B cell (primary cell): ENCODE results near the gene NRL. TPM values are rescaled to one million over a fixed set of nuclear protein-coding genes. Genes with fewer than 3 reads are reported as not detected.

Experiments used
- ATAC-seq: fragments of 200-7000 bp; cut with Tn5 transposase; one replicate; pipeline ENCODE4 v1.10.0; 2021; ENCODE audit warnings: low read depth, mild to moderate bottlenecking, moderate number of reproducible peaks, moderate library complexity
- CTCF ChIA-PET: fragments of 350-600 bp; sonication (Branson Sonifier 250); formaldehyde crosslinking; loops from one replicate; lab custom pipeline; 2021; ENCODE audit warnings: antibody characterized with exemption, inconsistent platforms; lab: Charles Lee
- POLR2A ChIA-PET: fragments of 350-600 bp; sonication (Branson Sonifier 250); formaldehyde crosslinking; loops from one replicate; lab custom pipeline; 2021; ENCODE audit warnings: antibody characterized with exemption; lab: Charles Lee
- DNase-seq: peaks from one replicate; pipeline ENCODE4 v3.0.0; 2013
- H2AFZ ChIP-seq: 2 replicates; pipeline ENCODE4 v1.6.1; 2012; ENCODE audit warnings: mild to moderate bottlenecking, low read depth, low read length; ENCODE audit not compliant: insufficient read depth, poor library complexity, severe bottlenecking
- H3K27ac ChIP-seq, 2 donors: 1 replicate in 1 of 2; 2 replicates in 1 of 2; pipeline ENCODE4 v1.5.1; 2012 to 2013; ENCODE audit warnings: low read length in 2 of 2, mild to moderate bottlenecking in 2 of 2, moderate library complexity in 1 of 2
- H3K27me3 ChIP-seq, 4 experiments: fragments of 200-600 bp in 1 of 4; sonication (generic) in 1 of 4; replicated peaks in 1 of 4; 1 replicate in 2 of 4; 2 replicates in 2 of 4; pipeline versions ENCODE4 v1.6.1 to v1.7.0; 2013 to 2016; ENCODE audit warnings: low read length in 3 of 4, mild to moderate bottlenecking in 2 of 4, mixed read lengths in 1 of 4, moderate library complexity in 1 of 4; ENCODE audit not compliant: insufficient read depth in 4 of 4, control insufficient read depth in 3 of 4; ENCODE audit errors: control extremely low read depth in 1 of 4
- H3K36me3 ChIP-seq, 2 experiments: replicated peaks in 1 of 2; 1 replicate in 1 of 2; 2 replicates in 1 of 2; pipeline versions ENCODE4 v1.6.1 to v1.7.1; 2013; ENCODE audit warnings: low read length in 1 of 2; ENCODE audit not compliant: insufficient read depth in 2 of 2, control insufficient read depth in 1 of 2; ENCODE audit errors: control extremely low read depth in 1 of 2, extremely low read depth in 1 of 2
- H3K4me1 ChIP-seq, 2 donors: fragments of 200-600 bp in 1 of 2; sonication (generic) in 1 of 2; 1 replicate in 1 of 2; 2 replicates in 1 of 2; pipeline versions ENCODE4 v1.5.1 to v1.6.1; 2013 to 2017; ENCODE audit warnings: low read length in 2 of 2; ENCODE audit not compliant: control insufficient read depth in 2 of 2, insufficient read depth in 2 of 2
- H3K4me2 ChIP-seq: replicated peaks from 2 replicates; pipeline ENCODE3; 2012; ENCODE audit warnings: mild to moderate bottlenecking, low read depth, low read length; ENCODE audit not compliant: poor library complexity, severe bottlenecking
- H3K4me3 ChIP-seq, 5 experiments: fragments of 200-600 bp in 1 of 5; sonication (generic) in 1 of 5; 1 replicate in 3 of 5; 2 replicates in 2 of 5; pipeline versions ENCODE4 v1.5.1 to v1.7.0; 2011 to 2016; ENCODE audit warnings: low read length in 4 of 5, mild to moderate bottlenecking in 4 of 5, low read depth in 2 of 5, control low read depth in 1 of 5, moderate library complexity in 1 of 5; ENCODE audit not compliant: insufficient read depth in 1 of 5; ENCODE audit errors: control extremely low read depth in 1 of 5, extremely low read depth in 1 of 5
- H3K79me2 ChIP-seq: fragments of 200-600 bp; sonication (generic); one replicate; pipeline ENCODE4 v1.6.0; 2016; ENCODE audit warnings: low read length; ENCODE audit not compliant: control insufficient read depth, insufficient read depth
- H3K9ac ChIP-seq: fragments of 200-600 bp; sonication (generic); 2 replicates; pipeline ENCODE4 v1.6.1; 2017; ENCODE audit warnings: mild to moderate bottlenecking, low read length, moderate library complexity
- H3K9me3 ChIP-seq, 3 donors: one replicate each; pipeline versions ENCODE4 v1.6.1 to v1.7.1; 2013; ENCODE audit warnings: low read length in 2 of 3; ENCODE audit not compliant: control insufficient read depth in 2 of 3, insufficient read depth in 1 of 3; ENCODE audit errors: control extremely low read depth in 1 of 3
- H4K20me1 ChIP-seq: 2 replicates; pipeline ENCODE4 v1.6.0; 2012; ENCODE audit warnings: mild to moderate bottlenecking, low read length; ENCODE audit not compliant: insufficient read depth, control insufficient read depth, poor library complexity, severe bottlenecking
- H3K27ac Mint-ChIP-seq: one replicate; pipeline ENCODE4 v1.8.0; 2021; ENCODE audit warnings: mixed read lengths
- H3K27me3 Mint-ChIP-seq: one replicate; pipeline ENCODE4 v1.8.0; 2021; ENCODE audit warnings: mixed read lengths
- H3K4me1 Mint-ChIP-seq: one replicate; pipeline ENCODE4 v1.8.0; 2021; ENCODE audit warnings: mixed read lengths
- H3K4me3 Mint-ChIP-seq: one replicate; pipeline ENCODE4 v1.8.0; 2021; ENCODE audit warnings: mixed read lengths
- H3K9me3 Mint-ChIP-seq: one replicate; pipeline ENCODE4 v1.8.0; 2022; ENCODE audit warnings: mixed read lengths; ENCODE audit not compliant: insufficient read depth
- EZH2 ChIP-seq: IDR thresholded peaks from 2 replicates; pipeline ENCODE4 v1.6.1; 2012; ENCODE audit warnings: borderline replicate concordance, low read depth, mild to moderate bottlenecking, moderate library complexity, low read length; ENCODE audit not compliant: insufficient read depth, poor library complexity, severe bottlenecking
- WGBS: methylation state at CpG from one replicate; pipeline ENCODE4 v1.1.5; 2013; ENCODE audit warnings: missing lambda C conversion rate; ENCODE audit not compliant: insufficient coverage; 5-methylcytosine and 5-hydroxymethylcytosine counted together
- intact Hi-C: fragments of 100-400 bp; cut with micrococcal nuclease; formaldehyde crosslinking; loops from one replicate; pipeline ENCODE4 v1.10.0; 2022
- polyA plus RNA-seq: library from polyadenylated mRNA; depleted of rRNA; stranded (reverse); fragments of >200 nt; gene quantifications from 2 replicates; pipeline ENCODE4 v1.2.3, GENCODE V29; 2012
- total RNA-seq, 2 donors: library from RNA; stranded (reverse); fragments of 120-200 nt in 1 of 2; gene quantifications; 1 replicate in 1 of 2; 2 replicates in 1 of 2; pipeline versions ENCODE4 v1.2.3 to v1.2.4, GENCODE V29; 2013 to 2022
- TF ChIP-seq, protein P1 (sequence below): fragments of 200-600 bp; IDR thresholded peaks from one replicate; pipeline ENCODE4 v1.8.0; 2022; ENCODE audit warnings: antibody characterized with exemption, mild to moderate bottlenecking

Gene NRL
- total and polyA plus RNA-seq, 2 donors (not counting 1 experiment from before 2014, with no cell fraction given), result 7.0 to 8.8 TPM

DNA sequence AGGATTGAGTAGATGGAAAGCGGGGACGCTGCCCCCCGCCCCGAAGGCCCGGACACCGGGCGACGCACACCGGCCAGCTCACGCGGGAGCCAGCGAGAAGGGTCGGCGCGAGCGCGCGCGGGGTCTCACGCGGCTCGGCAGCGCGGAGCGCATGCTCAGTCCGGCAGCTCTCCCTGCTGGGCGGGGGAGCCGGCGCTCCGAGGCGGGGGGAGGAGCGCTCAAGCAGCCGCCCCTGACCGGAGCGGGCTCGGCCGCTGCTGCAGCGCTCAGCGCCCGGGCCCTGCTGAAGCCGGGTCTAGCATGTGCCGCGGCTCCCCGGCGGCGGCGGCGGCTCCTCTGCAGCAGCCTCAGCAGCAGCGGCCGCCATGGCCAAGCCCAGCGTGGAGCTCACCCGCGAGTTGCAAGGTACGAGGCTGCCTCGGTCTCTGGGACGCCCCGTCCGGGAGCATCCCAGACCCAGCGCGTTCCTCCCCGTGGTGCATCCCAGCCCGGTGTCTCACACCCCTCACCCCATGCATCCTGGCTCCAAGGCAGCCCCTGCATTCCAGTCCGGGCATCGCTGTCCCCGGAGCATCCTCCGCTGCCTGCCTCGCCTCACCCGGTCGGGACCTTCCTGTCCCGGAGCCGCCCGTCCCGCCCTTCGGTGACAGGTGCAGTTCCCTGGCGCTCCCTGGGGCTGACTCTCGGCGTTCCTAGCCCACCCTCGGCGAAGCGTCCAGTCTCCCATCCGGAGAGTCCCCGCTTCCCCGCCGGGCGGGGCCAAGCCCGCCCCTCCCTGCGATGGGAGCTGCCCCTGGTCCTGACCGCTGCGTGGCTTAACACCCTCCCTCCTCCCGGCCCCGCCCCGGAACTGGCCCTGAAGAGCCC, 62.7 kb downstream of the NRL start, which contains the start of gene CARMIL3:
Gene CARMIL3 (plus strand): TSS at position 221 of the 867 bp plus-strand sequence. CDS start 145 bp downstream, at position 366.
- H3K36me3 ChIP-seq, result no peaks in the 10 kb centered on the region
- H3K27me3 ChIP-seq, result peaks cover 0 to 31% (median 8%) of the 10 kb centered on the region in 4 experiments
- peaks cover 0 to 3% (median 0%) of the 10 kb centered on the region in 3 donors for H3K9me3 ChIP-seq
- peaks cover 19 to 29% of the 10 kb centered on the region in 2 donors for H3K4me1 ChIP-seq
- H4K20me1 ChIP-seq, result no peaks in the 10 kb centered on the region
- peaks cover 7% of the 10 kb centered on the region for H3K27me3 Mint-ChIP-seq
- WGBS, result under 1% methylated on average over 87 of the region's 92 CpGs
- peak within 1 kb of the TSS; percentile 34 to 57 for H3K27ac ChIP-seq
- POLR2A ChIA-PET, result interaction anchor here (0.8 to 1.6 kb wide), 3 partner anchors 27 to 31 kb away, joined by 3 to 9 read pairs (median 3); no protein-coding TSS in a partner anchor
- intact Hi-C loops, result loop anchor here (1.0 to 5.0 kb wide), 2 partner anchors 29 to 465 kb away; no protein-coding TSS in a partner anchor
- peaks cover 41% of the 10 kb centered on the region for H3K4me1 Mint-ChIP-seq
- H3K9ac ChIP-seq, result peak within 1 kb of the TSS; percentile 78
- peak within 1 kb of the TSS; percentile 22 to 81 (median 63) for H3K4me3 ChIP-seq
- peak within 1 kb of the TSS; percentile 83 for H3K4me3 Mint-ChIP-seq
- DNase-seq (peak; percentile 79), ATAC-seq (peak; percentile 87)
- TF ChIP-seq EZH2, result no peak
- TF ChIP-seq, protein P1, sequence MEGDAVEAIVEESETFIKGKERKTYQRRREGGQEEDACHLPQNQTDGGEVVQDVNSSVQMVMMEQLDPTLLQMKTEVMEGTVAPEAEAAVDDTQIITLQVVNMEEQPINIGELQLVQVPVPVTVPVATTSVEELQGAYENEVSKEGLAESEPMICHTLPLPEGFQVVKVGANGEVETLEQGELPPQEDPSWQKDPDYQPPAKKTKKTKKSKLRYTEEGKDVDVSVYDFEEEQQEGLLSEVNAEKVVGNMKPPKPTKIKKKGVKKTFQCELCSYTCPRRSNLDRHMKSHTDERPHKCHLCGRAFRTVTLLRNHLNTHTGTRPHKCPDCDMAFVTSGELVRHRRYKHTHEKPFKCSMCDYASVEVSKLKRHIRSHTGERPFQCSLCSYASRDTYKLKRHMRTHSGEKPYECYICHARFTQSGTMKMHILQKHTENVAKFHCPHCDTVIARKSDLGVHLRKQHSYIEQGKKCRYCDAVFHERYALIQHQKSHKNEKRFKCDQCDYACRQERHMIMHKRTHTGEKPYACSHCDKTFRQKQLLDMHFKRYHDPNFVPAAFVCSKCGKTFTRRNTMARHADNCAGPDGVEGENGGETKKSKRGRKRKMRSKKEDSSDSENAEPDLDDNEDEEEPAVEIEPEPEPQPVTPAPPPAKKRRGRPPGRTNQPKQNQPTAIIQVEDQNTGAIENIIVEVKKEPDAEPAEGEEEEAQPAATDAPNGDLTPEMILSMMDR, result no peak
- peak within 1 kb of the TSS; percentile 98 for H2AFZ ChIP-seq
- H3K27ac Mint-ChIP-seq, result peak within 1 kb of the TSS; percentile 68
- no peaks in the 10 kb centered on the region for H3K79me2 ChIP-seq
- peak within 1 kb of the TSS; percentile 98 for H3K4me2 ChIP-seq
- no peaks in the 10 kb centered on the region for H3K9me3 Mint-ChIP-seq
- CTCF ChIA-PET, result interaction anchor here (0.6 to 14.5 kb wide), 7 partner anchors 9 to 109 kb away, joined by 3 to 220 read pairs (median 5); partner anchors contain the start of genes DCAF11, IRF9 and NRL
